SK-N-SH (cell line): ENCODE results near the gene LSG1.

Experiments used
- CTCF ChIP-seq: fragments of 200-600 bp; sonication (generic); IDR thresholded peaks from 2 replicates; pipeline ENCODE4 v1.6.1; 2017; ENCODE audit warnings: antibody characterized with exemption, mild to moderate bottlenecking, moderate library complexity
- EP300 ChIP-seq, 2 experiments: IDR thresholded peaks; 2 replicates each; pipeline versions ENCODE4 v1.4.0 to v1.6.1; 2012; ENCODE audit warnings: borderline replicate concordance in 1 of 2, low read depth in 1 of 2, low read length in 1 of 2
- EZH2phosphoT487 ChIP-seq: fragments of 200-600 bp; sonication (generic); IDR thresholded peaks from 2 replicates; pipeline ENCODE4 v1.6.1; 2017; ENCODE audit warnings: low read depth, mixed run types, mild to moderate bottlenecking, antibody characterized with exemption, moderate library complexity, borderline replicate concordance
- POLR2AphosphoS5 ChIP-seq: IDR thresholded peaks from 2 replicates; pipeline ENCODE4 v1.6.1; 2012; ENCODE audit warnings: low read depth, low read length
- TCF12 ChIP-seq: IDR thresholded peaks from 2 replicates; pipeline ENCODE4 v1.4.0; 2012

- TF ChIP-seq EZH2phosphoT487 (no peak), EP300 (IDR thresholded peaks at IDR 0.05; ENCODE audit: borderline replicate concordance in 1 of 2, low read depth in 1 of 2, low read length in 1 of 2) (no peak), TCF12 (no peak), POLR2AphosphoS5 (no peak), CTCF (no peak)
Measured at GRCh38 chr3:194664857-194665256, 7.1 kb downstream of the LSG1 start.
